ENCODE results near the gene ID3.
"Not testable (repeated sequence)": the region's sequence is repeated elsewhere in the genome, so short reads cannot be mapped to it uniquely, and the experiment has no call there.

The ID3 gene

DNA sequence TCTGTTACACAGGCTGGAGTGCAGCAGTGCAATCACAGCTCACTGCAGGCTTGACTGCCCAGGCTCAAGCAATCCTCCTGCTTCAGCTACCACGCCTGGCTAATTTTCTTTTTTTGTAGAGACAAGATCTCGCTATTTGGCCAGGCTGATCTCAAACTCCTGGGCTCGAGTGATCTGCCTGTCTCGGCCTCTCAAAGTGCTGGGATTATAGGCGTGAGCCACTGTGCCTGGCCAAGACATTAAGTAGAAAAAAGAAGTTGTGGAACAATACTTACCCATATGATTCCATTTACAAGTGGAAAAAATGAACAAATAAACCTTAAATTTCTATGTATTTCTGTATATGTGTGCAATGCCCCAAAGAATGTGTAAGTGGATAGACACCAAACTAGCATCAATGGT lies 30.3 kb upstream of the ID3 start:
- DNase-seq (ENCODE audit: low read depth) = no peak

DNA sequence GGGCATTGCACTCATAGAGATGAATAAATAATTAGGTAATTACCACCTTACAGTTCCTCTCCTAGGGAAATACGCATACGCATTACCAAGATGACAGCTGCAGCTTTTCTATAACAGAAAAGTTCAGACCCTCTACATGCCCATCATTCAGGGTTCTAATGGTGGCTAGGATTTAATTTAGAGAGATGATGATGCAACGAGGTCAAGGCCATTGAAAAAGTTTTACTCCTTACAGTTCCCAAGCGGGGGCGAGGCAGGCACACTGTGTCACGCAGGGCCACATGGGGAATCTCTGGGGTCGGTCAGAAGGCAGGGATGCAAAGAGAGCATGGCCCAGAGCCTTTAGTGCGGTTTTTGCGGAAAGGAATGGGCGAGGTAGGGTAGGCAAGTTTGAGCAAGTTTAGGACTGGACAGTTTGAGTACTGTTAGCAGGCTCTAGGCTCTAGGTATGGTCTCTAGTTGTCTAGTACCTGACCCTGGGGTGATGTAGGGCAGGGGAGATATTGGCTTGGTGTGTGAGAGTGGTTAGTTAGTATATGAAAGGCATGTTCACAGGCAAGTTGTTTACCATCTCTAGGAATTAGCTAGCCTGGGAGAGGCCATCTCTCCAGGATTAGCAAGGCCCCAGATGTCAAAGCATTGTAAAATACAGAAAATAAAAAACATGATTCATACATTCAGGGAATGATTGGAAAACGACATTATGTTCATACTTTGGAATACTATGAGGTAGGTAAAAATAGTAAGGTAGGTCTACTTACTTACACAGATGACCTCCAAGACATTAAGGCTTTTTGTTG lies 29.6 kb upstream of the ID3 start:
- DNase-seq (ENCODE audit: low read depth) = no peak

GRCh38 chr1:23585321-23586022 lies 26.2 kb upstream of the ID3 start:
- no peak for DNase-seq (ENCODE audit: low read depth)

DNA sequence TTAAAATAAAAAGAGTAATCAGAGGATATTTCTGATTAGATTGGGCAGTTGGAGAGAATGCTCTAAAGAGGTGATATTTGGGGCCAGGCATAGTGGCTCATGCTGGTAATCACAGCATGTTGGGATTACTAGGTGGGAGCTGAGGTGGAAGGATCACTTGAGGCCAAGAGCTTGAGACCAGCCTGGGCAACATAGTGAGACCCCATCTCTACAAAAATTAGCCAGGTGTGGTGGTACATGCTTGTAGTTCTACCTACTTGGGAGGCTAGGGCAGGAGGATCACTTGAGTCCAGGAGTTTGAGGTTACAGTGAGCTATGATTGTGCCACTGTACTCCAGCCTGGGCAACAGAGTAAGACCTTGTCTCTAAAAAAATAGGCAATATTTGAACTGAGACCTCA lies 24.4 kb upstream of the ID3 start:
- not testable (repeated sequence) for DNase-seq (ENCODE audit: low read depth)

DNA sequence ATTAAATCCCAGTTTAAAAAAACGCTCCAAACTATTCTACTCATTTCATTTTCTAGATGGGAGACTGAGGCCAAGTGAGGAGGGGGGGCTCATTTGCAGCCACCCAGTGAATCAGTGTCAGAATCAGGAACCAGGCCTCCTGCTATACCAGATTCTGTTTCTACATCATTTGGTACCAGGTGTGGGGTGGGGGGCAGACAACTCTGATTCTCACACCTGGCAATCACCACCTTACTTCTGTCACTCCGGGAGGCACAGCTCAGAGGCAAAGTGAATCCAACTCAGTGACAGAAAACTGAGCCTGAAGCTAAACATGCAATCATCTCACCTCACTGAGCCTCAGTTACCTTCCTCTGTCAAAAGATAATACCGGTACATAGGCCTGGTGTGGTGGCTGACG lies 23.5 kb upstream of the ID3 start:
- DNase-seq (ENCODE audit: low read depth) = no peak

GRCh38 chr1:23581219-23581618 lies 21.9 kb upstream of the ID3 start:
- no peak for DNase-seq (ENCODE audit: low read depth)

GRCh38 chr1:23578997-23579363 lies 19.7 kb upstream of the ID3 start:
- no peak for DNase-seq (ENCODE audit: low read depth)

- DNase-seq (ENCODE audit: low read depth) = no peak
Observed at GRCh38 chr1:23578311-23578996, 19.2 kb upstream of the ID3 start.

DNA sequence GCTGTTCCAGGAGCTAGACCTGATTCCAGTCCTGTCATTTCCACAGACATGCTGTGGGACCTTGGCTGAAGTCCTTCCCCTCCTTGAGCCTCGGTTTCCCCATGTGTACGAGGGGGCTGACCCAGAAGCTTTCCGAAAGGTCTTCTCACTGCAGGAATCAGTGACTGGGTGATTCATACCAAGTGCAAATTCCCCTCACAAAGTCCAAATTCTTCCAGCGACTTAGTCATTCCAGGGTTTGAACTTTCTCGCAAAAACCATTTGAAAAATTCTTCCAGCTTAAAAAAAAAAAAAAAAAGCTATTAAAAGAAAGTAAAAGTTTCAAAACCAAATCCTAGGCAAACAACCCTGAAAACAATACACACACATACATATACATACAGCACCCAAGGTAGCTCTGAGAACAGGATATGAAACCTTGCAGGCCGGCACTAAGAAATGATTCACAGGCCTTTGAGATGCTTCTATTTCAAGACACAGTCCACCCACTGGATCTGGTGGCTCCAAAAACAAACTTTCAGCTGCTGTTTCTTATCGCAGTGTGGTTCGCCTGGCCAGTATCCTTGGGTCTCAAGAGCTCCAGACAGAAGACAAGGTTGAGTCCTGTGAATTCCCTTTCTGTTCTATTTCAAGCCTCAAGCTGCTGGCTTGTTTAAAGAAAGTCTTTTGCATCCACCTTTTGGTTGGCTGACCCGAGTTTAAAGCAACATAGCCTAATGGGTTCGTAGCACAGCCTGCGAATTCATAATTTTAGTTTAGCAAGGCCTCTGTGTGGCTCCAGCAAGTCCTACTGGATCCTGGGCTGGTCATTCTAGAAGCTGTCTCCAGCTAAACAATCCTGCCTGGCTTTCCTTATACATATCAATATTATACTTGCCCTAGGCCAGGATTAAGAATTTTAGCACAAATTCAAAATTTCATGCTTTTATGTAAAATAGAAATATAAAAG lies 18.0 kb upstream of the ID3 start:
- DNase-seq (ENCODE audit: low read depth) = no peak

DNA sequence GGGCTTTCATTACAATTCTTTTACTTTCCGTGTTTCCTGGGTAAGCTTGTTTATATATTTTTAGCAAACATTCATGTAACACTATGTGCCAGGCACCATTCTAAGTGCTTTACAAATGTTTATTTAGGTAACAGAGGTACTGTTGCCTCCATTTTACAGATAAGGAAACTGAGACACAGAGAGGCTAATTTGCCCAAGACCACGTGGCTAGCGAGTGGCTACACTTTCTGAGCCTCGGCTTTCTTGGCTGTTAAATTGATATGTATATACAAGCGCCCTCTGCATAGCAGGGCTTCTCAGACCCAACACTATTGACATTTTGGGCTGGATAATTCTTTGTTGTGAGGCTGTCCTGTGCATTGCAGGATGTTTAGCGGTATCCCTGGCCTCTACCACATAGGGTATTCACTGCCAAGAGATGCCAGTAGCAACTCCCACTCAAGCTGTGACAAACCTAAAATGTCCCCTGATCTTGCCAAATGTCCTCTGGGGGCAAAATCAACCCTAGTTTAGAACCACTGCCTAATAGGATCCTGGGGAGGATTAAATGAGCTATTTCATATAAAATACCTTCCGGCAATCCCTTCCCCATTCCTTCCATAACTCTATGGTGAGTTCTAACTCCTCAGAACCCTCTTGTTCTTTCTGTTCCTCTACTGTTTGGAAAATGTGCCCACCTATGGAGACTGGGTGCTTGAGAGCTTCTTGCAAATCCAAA lies 17.2 kb upstream of the ID3 start:
- no peak for DNase-seq (ENCODE audit: low read depth)

- DNase-seq (ENCODE audit: low read depth) = no peak
Observed at GRCh38 chr1:23575226-23575810, 16.0 kb upstream of the ID3 start.

DNA sequence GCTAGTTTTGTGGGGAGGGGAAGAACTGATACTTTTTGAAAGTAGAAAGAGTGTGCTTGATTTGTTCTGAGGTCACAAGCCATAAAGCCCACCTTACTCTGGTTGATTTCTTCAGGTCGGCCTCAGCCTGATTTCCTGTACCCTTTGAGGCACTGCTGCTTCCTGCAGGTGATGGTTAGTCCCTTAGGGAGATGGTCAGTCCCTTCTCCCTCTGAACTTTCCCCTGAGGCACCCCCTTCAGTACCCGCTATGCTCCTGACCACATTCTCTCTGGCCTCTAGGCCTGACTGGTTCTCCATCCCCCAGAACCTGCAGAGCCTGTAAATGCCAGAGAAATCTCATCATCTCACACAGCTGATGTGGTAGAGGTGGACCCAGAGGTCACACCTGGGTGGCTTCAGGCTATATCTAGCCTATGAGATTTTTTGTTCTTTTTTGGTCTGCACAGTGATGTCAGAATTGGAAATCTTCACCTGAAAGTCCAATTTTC lies 15.0 kb upstream of the ID3 start:
- DNase-seq (ENCODE audit: low read depth) = no peak

- DNase-seq (ENCODE audit: low read depth) = no peak
Observed at GRCh38 chr1:23573574-23574182, 14.4 kb upstream of the ID3 start.

DNA sequence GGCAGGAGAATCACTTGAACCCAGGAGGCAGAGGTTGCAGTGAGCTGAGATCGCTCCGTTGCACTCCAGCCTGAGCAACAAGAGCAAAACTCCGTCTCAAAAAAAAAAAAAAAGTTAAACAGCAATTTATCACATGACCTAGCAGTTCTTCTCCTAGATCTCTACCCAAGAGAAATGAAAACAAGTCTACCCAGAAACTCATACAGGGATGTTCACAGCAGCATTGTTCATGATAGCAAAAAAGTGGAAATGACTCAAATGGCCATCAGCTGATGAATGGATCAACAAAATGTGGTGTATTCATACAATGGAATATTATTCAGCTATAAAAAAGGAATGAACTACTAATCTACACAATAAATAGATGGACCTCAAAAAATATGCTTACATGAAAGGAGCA lies 12.2 kb upstream of the ID3 start:
- DNase-seq (ENCODE audit: low read depth) = no peak

GRCh38 chr1:23570001-23570691 lies 10.8 kb upstream of the ID3 start:
- no peak for DNase-seq (ENCODE audit: low read depth)

GRCh38 chr1:23568608-23569383 lies 9.5 kb upstream of the ID3 start:
- no peak for DNase-seq (ENCODE audit: low read depth)

- no peak for DNase-seq (ENCODE audit: low read depth)
Observed at GRCh38 chr1:23567996-23568607, 8.8 kb upstream of the ID3 start.

- no peak for DNase-seq (ENCODE audit: low read depth)
Observed at GRCh38 chr1:23567629-23567995, 8.3 kb upstream of the ID3 start.

DNA sequence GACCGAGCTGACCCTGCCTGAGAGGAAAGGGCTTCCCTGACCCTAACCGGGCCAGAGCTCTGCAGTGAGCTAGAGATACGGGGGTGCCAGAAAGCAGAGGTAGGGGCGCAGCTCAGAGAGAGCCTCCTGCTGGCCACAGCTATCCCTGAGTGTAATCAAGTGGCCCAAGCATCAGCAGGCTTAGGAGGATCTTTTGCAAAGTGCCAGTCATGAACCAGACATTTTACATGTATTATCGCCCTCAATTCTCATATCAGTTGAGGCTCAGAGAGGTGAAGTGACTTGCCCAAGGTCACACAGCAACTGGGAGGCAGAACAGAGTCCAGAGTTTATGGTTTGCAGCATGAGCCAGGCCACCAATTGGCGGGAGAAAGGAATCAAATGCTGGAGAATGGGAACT lies 7.0 kb upstream of the ID3 start:
- no peak for DNase-seq (ENCODE audit: low read depth)

Data from CMK (cell line).